HG02885 (cell line): ENCODE data around the gene RPL27.
"Not testable (repeated sequence)": the region's sequence is repeated elsewhere in the genome, so short reads cannot be mapped to it uniquely, and the experiment has no call there.

Experiments used
- ATAC-seq: cut with Tn5 transposase; IDR thresholded peaks from one replicate; pipeline ENCODE4 v1.9.1; 2021; ENCODE audit warnings: mild to moderate bottlenecking; ENCODE audit not compliant: unreplicated experiment, poor library complexity

RPL27 gene

GRCh38 chr17:42991471-42991870, 6.7 kb upstream of the RPL27 start:
- no peak for ATAC-seq

- ATAC-seq: no peak
Observed at GRCh38 chr17:42992872-42993271, 5.3 kb upstream of the RPL27 start.

GRCh38 chr17:42993913-42994312, 4.3 kb upstream of the RPL27 start:
- not testable (repeated sequence) for ATAC-seq

GRCh38 chr17:42997390-42997983, 732 bp upstream of the RPL27 start:
- no peak for ATAC-seq

GRCh38 chr17:42999003-42999525, 845 bp downstream of the RPL27 start:
- ATAC-seq: no peak

GRCh38 chr17:43000894-43001293, 2.7 kb downstream of the RPL27 start:
- ATAC-seq: not testable (repeated sequence)

- ATAC-seq: no peak
Observed at GRCh38 chr17:43003542-43004172, 5.4 kb downstream of the RPL27 start.

- peak; percentile 82 for ATAC-seq
Observed at GRCh38 chr17:43006639-43007551, 8.7 kb downstream of the RPL27 start, which contains the start of gene IFI35. Gene IFI35 (plus strand): TSS chr17:43006784. CDS start chr17:43006948, 164 bp downstream.

GRCh38 chr17:43010667-43011308, 12.6 kb downstream of the RPL27 start:
- ATAC-seq: no peak

GRCh38 chr17:43011728-43012472, 13.7 kb downstream of the RPL27 start:
- no peak for ATAC-seq

- ATAC-seq: no peak
Observed at GRCh38 chr17:43013296-43013695, 15.1 kb downstream of the RPL27 start.

GRCh38 chr17:43014020-43014648, 15.9 kb downstream of the RPL27 start:
- no peak for ATAC-seq

- ATAC-seq: no peak
Observed at GRCh38 chr17:43014649-43015542, 16.7 kb downstream of the RPL27 start.

GRCh38 chr17:43015579-43015978, 17.4 kb downstream of the RPL27 start:
- no peak for ATAC-seq

GRCh38 chr17:43016216-43016615, 18.0 kb downstream of the RPL27 start:
- no peak for ATAC-seq

GRCh38 chr17:43018008-43018853, 20.0 kb downstream of the RPL27 start:
- no peak for ATAC-seq

- ATAC-seq: no peak
Observed at GRCh38 chr17:43018932-43019331, 20.7 kb downstream of the RPL27 start.
